IMR-90 (cell line): ENCODE results near the gene RNF145. TPM values are rescaled to one million over a fixed set of nuclear protein-coding genes. Genes with fewer than 3 reads are reported as not detected.

Source experiments
- ATAC-seq: fragments of 200-7000 bp; cut with Tn5 transposase; 2 replicates; pipeline ENCODE4 v1.9.1; 2020; ENCODE audit warnings: low read depth, mild to moderate bottlenecking, moderate library complexity
- BruUV-seq: library from RNA; stranded (reverse); fragments of 400-500 nt; replicated peaks from 2 replicates; lab custom pipeline; 2021; lab: Mats Ljungman, UMichigan
- CTCF ChIA-PET: fragments of 300-600 bp; formaldehyde crosslinking; extraction: SDS; loops from one replicate; lab custom pipeline; 2021; ENCODE audit warnings: antibody characterized with exemption; lab: Yijun Ruan, JAX
- POLR2A ChIA-PET: fragments of 300-600 bp; sonication (Branson Sonifier 250); formaldehyde crosslinking; loops from one replicate; lab custom pipeline; 2022; ENCODE audit warnings: antibody characterized with exemption; ENCODE audit not compliant: unreplicated experiment; lab: Charles Lee
- DNase-seq: peaks from one replicate; pipeline ENCODE4 v3.0.0; 2013
- H2AFZ ChIP-seq: replicated peaks from 2 replicates; pipeline ENCODE3; 2013; ENCODE audit warnings: low read length, mild to moderate bottlenecking; ENCODE audit not compliant: poor library complexity
- H2AK5ac ChIP-seq: 2 replicates; pipeline ENCODE4 v1.6.1; 2013; ENCODE audit warnings: low read depth, low read length, inconsistent platforms
- H2AK9ac ChIP-seq: replicated peaks from 2 replicates; pipeline ENCODE3; 2013; ENCODE audit warnings: mild to moderate bottlenecking, low read depth, low read length, moderate library complexity; ENCODE audit not compliant: poor library complexity
- H2BK120ac ChIP-seq: 2 replicates; pipeline ENCODE4 v1.6.1; 2013; ENCODE audit warnings: low read depth, low read length, inconsistent platforms
- H2BK15ac ChIP-seq: 3 replicates; pipeline ENCODE4 v1.6.1; 2013; ENCODE audit warnings: low read depth, low read length, inconsistent platforms
- H2BK20ac ChIP-seq: 2 replicates; pipeline ENCODE4 v1.6.1; 2013; ENCODE audit warnings: low read depth, mild to moderate bottlenecking, inconsistent platforms, low read length, moderate library complexity
- H2BK5ac ChIP-seq: 2 replicates; pipeline ENCODE4 v1.6.1; 2013; ENCODE audit warnings: mild to moderate bottlenecking, low read depth, low read length, inconsistent platforms; ENCODE audit not compliant: poor library complexity, severe bottlenecking
- H3K14ac ChIP-seq: replicated peaks from 2 replicates; pipeline ENCODE4 v1.6.1; 2013; ENCODE audit warnings: low read depth, low read length, inconsistent platforms
- H3K18ac ChIP-seq: 2 replicates; pipeline ENCODE4 v1.6.1; 2013; ENCODE audit warnings: low read depth, low read length, control low read depth
- H3K23ac ChIP-seq: 2 replicates; pipeline ENCODE4 v1.6.1; 2013; ENCODE audit warnings: low read depth, low read length, inconsistent platforms
- H3K27ac ChIP-seq: 2 replicates; pipeline ENCODE4 v1.5.1; 2013; ENCODE audit warnings: mild to moderate bottlenecking, control low read depth, low read length; ENCODE audit not compliant: insufficient read depth
- H3K27me3 ChIP-seq: 2 replicates; pipeline ENCODE4 v1.6.1; 2013; ENCODE audit warnings: low read length; ENCODE audit not compliant: control insufficient read depth, insufficient read depth
- H3K36me3 ChIP-seq: 2 replicates; pipeline ENCODE4 v1.6.1; 2013; ENCODE audit warnings: low read length, mixed read lengths; ENCODE audit not compliant: control insufficient read depth, insufficient read depth
- H3K4ac ChIP-seq: 2 replicates; pipeline ENCODE4 v1.6.1; 2013; ENCODE audit warnings: low read depth, low read length, inconsistent platforms
- H3K4me1 ChIP-seq: 2 replicates; pipeline ENCODE4 v1.6.1; 2013; ENCODE audit warnings: low read length, mixed read lengths; ENCODE audit not compliant: control insufficient read depth, insufficient read depth
- H3K4me2 ChIP-seq: 2 replicates; pipeline ENCODE4 v1.6.1; 2013; ENCODE audit warnings: low read depth, mild to moderate bottlenecking, control low read depth, low read length, moderate library complexity
- H3K4me3 ChIP-seq: 2 replicates; pipeline ENCODE4 v1.5.1; 2013; ENCODE audit warnings: low read depth, mild to moderate bottlenecking, control low read depth, low read length, moderate library complexity; ENCODE audit not compliant: insufficient read depth
- H3K56ac ChIP-seq: 2 replicates; pipeline ENCODE4 v1.6.1; 2013; ENCODE audit warnings: low read length, inconsistent platforms; ENCODE audit not compliant: insufficient read depth; ENCODE audit errors: extremely low read depth
- H3K79me1 ChIP-seq, 2 experiments: 2 replicates each; pipeline ENCODE4 v1.6.1; 2013; ENCODE audit warnings: low read length in 2 of 2, inconsistent platforms in 1 of 2, low read depth in 1 of 2
- H3K9ac ChIP-seq: 2 replicates; pipeline ENCODE4 v1.6.1; 2013; ENCODE audit warnings: low read depth, low read length, control low read depth
- H3K9me1 ChIP-seq: 2 replicates; pipeline ENCODE4 v1.6.1; 2013; ENCODE audit warnings: low read length, inconsistent platforms; ENCODE audit not compliant: insufficient read depth
- H3K9me3 ChIP-seq: 2 replicates; pipeline ENCODE4 v1.6.1; 2013; ENCODE audit warnings: low read length; ENCODE audit not compliant: control insufficient read depth, insufficient read depth
- H4K20me1 ChIP-seq: 2 replicates; pipeline ENCODE4 v1.6.1; 2013; ENCODE audit warnings: low read length, inconsistent platforms; ENCODE audit not compliant: insufficient read depth
- H4K5ac ChIP-seq: 2 replicates; pipeline ENCODE4 v1.6.1; 2013; ENCODE audit warnings: mild to moderate bottlenecking, low read depth, low read length, control low read depth
- H4K8ac ChIP-seq, 2 experiments: 2 replicates each; pipeline ENCODE4 v1.6.1; 2013; ENCODE audit warnings: low read depth in 2 of 2, low read length in 2 of 2, control low read depth in 1 of 2, inconsistent platforms in 1 of 2
- H4K91ac ChIP-seq: 2 replicates; pipeline ENCODE4 v1.6.1; 2013; ENCODE audit warnings: low read depth, low read length, inconsistent platforms; ENCODE audit not compliant: insufficient read depth
- MXI1 ChIP-seq: IDR thresholded peaks from 2 replicates; pipeline ENCODE4 v1.6.1; 2012; ENCODE audit warnings: low read depth, mild to moderate bottlenecking, low read length, moderate library complexity, borderline replicate concordance
- NFE2L2 ChIP-seq: fragments of 150-350 bp; IDR thresholded peaks from 2 replicates; pipeline ENCODE4 v1.6.1; 2016; ENCODE audit warnings: low read depth, mild to moderate bottlenecking, low read length
- USF2 ChIP-seq: fragments of 150-350 bp; IDR thresholded peaks from 2 replicates; pipeline ENCODE4 v1.6.1; 2017; ENCODE audit warnings: mild to moderate bottlenecking, antibody characterized with exemption, low read length, low read depth
- dilution Hi-C: fragments of 300-500 bp; cut with HindIII; formaldehyde crosslinking; loops from one replicate; pipeline ENCODE4 v1.14.3; 2018; ENCODE audit warnings: low sequenced_read_pairs; ENCODE audit not compliant: unreplicated experiment
- in situ Hi-C: fragments of 300-500 bp; cut with MboI; formaldehyde crosslinking; loops from 3 replicates; pipeline ENCODE4 v1.14.3; 2019; ENCODE audit warnings: low sequenced_read_pairs, inconsistent platforms, mixed read lengths
- intact Hi-C: fragments of 100-400 bp; cut with micrococcal nuclease; formaldehyde crosslinking; loops from 2 replicates; pipeline ENCODE4 v1.10.0; 2022
- polyA plus RNA-seq, 3 experiments: library from polyadenylated mRNA; depleted of rRNA; stranded (reverse); fragments of >200 nt; gene quantifications; 2 replicates each; pipeline ENCODE4 v1.2.3, GENCODE V29; 2012; ENCODE audit warnings: low replicate concordance in 1 of 3
- total RNA-seq: library from RNA; depleted of rRNA; stranded (reverse); fragments of >200 nt; gene quantifications from 2 replicates; pipeline ENCODE4 v1.2.3, GENCODE V29; 2012
- TF ChIP-seq, protein P1 (sequence below): conservative IDR thresholded peaks from 2 replicates; pipeline ENCODE4 v1.5.1; 2012; ENCODE audit warnings: mild to moderate bottlenecking, low read depth, low read length, improper control_type of control experiment

The RNF145 gene
- total and polyA plus RNA-seq, 2 of the 4 experiments (the other 2 are of a cell fraction), result 50.0 to 57.0 TPM

DNA sequence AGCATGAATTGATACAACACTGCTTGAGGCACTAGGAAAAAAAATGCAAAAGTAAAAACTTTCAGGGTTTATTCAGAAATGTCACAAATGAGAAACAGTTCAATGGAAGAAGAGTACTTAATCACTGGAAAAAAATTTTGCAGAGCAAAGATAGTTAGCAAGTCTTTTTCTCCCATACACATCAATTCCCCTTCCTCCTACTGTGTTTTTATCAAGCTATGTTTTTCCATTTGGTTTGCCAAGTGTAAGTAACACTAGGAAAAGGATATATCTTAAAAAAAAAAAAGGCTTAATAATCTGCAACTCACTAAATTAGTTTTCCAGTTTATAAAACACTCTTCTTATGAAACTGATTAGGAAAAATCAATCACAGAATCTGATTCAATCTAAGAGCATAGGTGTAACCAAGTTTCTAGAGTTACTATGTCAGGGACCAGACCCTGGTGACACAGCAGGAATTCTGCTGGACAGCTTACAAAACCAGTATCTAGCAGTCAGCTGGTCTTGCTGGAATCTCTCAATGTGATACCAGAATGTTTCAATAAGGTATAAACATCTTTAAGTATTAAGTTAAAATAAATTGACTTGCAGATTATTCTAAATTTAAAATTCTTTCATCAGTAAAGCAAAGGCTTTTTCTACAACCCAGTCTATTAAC is 34.7 kb downstream of the RNF145 start:
- Histone ChIP-seq H4K5ac (peak overlapping the region; percentile 78), H3K9me1 (no peaks in the 10 kb centered on the region), H3K4me3 (no peak overlapping the region), H3K23ac (peak overlapping the region; percentile 89; the same call in 1 of the 2 replicates), H2AK9ac (no peak overlapping the region), H4K8ac (peak overlapping the region in 1 of 2 experiments; percentile 59; a peak in 1 of 4 replicates), H4K20me1 (no peaks in the 10 kb centered on the region), H3K9ac (no peak overlapping the region), H3K27me3 (no peaks in the 10 kb centered on the region), H2AK5ac (no peak overlapping the region), H3K4me2 (peak overlapping the region; percentile 36), H3K9me3 (no peaks in the 10 kb centered on the region), H3K4me1 (peaks cover 5% of the 10 kb centered on the region), H3K4ac (no peak overlapping the region), H2AFZ (no peak overlapping the region), H3K36me3 (peaks cover 11% of the 10 kb centered on the region), H3K18ac (peak overlapping the region; percentile 70), H3K27ac (peak overlapping the region; percentile 50; the same call in 1 of the 2 replicates), H2BK15ac (no peak overlapping the region), H2BK20ac (no peak overlapping the region), H2BK120ac (no peak overlapping the region), H4K91ac (no peak overlapping the region), H3K56ac (no peak overlapping the region), H3K79me1 (peaks cover 15 to 50% of the 10 kb centered on the region in 2 experiments), H3K14ac (0 out of 2 replicates have a peak overlapping the region, but pooled peaks have one; percentile 58), H2BK5ac (peak overlapping the region; percentile 88)
- ATAC-seq, result no peak
- ChIA-PET POLR2A (interaction anchor here (0.6 kb wide), 1 partner anchor 285 kb away, joined by 3 read pairs; no protein-coding TSS in a partner anchor), CTCF (interaction anchor here (0.8 to 1.3 kb wide), 2 partner anchors 11 to 18 kb away, joined by 4 to 8 read pairs; no protein-coding TSS in a partner anchor)
- BruUV-seq, result no TSS peak
- in situ Hi-C loops, result loop anchor here (25.0 kb wide), 3 partner anchors 588 to 1612 kb away; no protein-coding TSS in a partner anchor
- peak; percentile 56 for DNase-seq
- dilution Hi-C loops, result loop anchor here (25.0 kb wide), 1 partner anchor 88 kb away; the partner anchor contains the start of gene UBLCP1
- intact Hi-C loops, result no loop called here
- TF ChIP-seq NFE2L2, result 0 out of 2 replicates have a peak, but pooled peaks have one; percentile 19
- TF ChIP-seq, protein P1, sequence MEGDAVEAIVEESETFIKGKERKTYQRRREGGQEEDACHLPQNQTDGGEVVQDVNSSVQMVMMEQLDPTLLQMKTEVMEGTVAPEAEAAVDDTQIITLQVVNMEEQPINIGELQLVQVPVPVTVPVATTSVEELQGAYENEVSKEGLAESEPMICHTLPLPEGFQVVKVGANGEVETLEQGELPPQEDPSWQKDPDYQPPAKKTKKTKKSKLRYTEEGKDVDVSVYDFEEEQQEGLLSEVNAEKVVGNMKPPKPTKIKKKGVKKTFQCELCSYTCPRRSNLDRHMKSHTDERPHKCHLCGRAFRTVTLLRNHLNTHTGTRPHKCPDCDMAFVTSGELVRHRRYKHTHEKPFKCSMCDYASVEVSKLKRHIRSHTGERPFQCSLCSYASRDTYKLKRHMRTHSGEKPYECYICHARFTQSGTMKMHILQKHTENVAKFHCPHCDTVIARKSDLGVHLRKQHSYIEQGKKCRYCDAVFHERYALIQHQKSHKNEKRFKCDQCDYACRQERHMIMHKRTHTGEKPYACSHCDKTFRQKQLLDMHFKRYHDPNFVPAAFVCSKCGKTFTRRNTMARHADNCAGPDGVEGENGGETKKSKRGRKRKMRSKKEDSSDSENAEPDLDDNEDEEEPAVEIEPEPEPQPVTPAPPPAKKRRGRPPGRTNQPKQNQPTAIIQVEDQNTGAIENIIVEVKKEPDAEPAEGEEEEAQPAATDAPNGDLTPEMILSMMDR, result no peak
- peak; percentile 22; the same call in 1 of the 2 replicates for TF ChIP-seq USF2
- TF ChIP-seq MXI1, result no peak
